HCT116 (cell line): Measurements from ENCODE around the gene CUX1. TPM values are rescaled to one million over a fixed set of nuclear protein-coding genes. Genes with fewer than 3 reads are reported as not detected.

ENCODE experiments used
- ATAC-seq: fragments of 200-7000 bp; cut with Tn5 transposase; 2 replicates; pipeline ENCODE4 v1.9.1; 2020; ENCODE audit warnings: mild to moderate bottlenecking, moderate library complexity
- BruUV-seq: library from RNA; stranded (reverse); fragments of 400-500 nt; replicated peaks from 2 replicates; lab custom pipeline; 2021; lab: Mats Ljungman, UMichigan
- CTCF ChIA-PET: fragments of 300-600 bp; sonication (Branson Sonifier 250); formaldehyde crosslinking; loops from one replicate; lab custom pipeline; 2021; ENCODE audit warnings: antibody characterized with exemption; lab: Charles Lee
- POLR2A ChIA-PET: fragments of 300-600, 350-600 bp; sonication (Branson Sonifier 250); formaldehyde crosslinking; loops from one replicate; lab custom pipeline; 2021; ENCODE audit warnings: antibody characterized with exemption; lab: Charles Lee
- RAD21 ChIA-PET, 2 experiments: fragments of 300-600 bp; sonication (Branson Sonifier 250); formaldehyde crosslinking; loops; one replicate each; lab custom pipeline; 2023; ENCODE audit warnings: low total read pairs in 2 of 2; ENCODE audit not compliant: uncharacterized antibody in 2 of 2, unreplicated experiment in 2 of 2, low non-redundant PET in 1 of 2; lab: Charles Lee
- DNase-seq: peaks from one replicate; pipeline ENCODE4 v3.0.0-alpha.2; 2010; ENCODE audit warnings: low read depth, low spot score
- H2AFZ ChIP-seq: fragments of 200-600 bp; shearing (Covaris generic), sonication (generic); 2 replicates; pipeline ENCODE4 v1.6.1; 2017; ENCODE audit warnings: low read depth, mixed run types, mixed read lengths, antibody characterized with exemption, low read length; ENCODE audit not compliant: poor library complexity, severe bottlenecking
- H3K27ac ChIP-seq: 2 replicates; pipeline ENCODE4 v1.5.1; 2012; ENCODE audit warnings: low read depth, low read length
- H3K27me3 ChIP-seq: fragments of 200-600 bp; sonication (generic); 2 replicates; pipeline ENCODE4 v1.6.1; 2016; ENCODE audit warnings: mixed run types, low read length, mixed read lengths; ENCODE audit not compliant: insufficient read depth
- H3K36me3 ChIP-seq, 2 experiments: fragments of 200-500 bp in 1 of 2; fragments of 200-600 bp in 1 of 2; sonication (Bioruptor generic) in 1 of 2; sonication (generic) in 1 of 2; 2 replicates each; pipeline versions ENCODE4 v1.5.1 to v1.6.1; 2014 to 2016; ENCODE audit warnings: low read length in 2 of 2, inconsistent platforms in 1 of 2, mixed read lengths in 1 of 2, mixed run types in 1 of 2; ENCODE audit not compliant: insufficient read depth in 2 of 2, control insufficient read depth in 1 of 2
- H3K4me1 ChIP-seq, 2 experiments: fragments of 200-600 bp in 1 of 2; sonication (generic) in 1 of 2; 2 replicates each; pipeline versions ENCODE4 v1.5.1 to v1.6.1; 2012 to 2017; ENCODE audit warnings: low read length in 2 of 2, inconsistent platforms in 1 of 2, mild to moderate bottlenecking in 1 of 2, mixed read lengths in 1 of 2, mixed run types in 1 of 2, moderate library complexity in 1 of 2; ENCODE audit not compliant: insufficient read depth in 2 of 2, control insufficient read depth in 1 of 2
- H3K4me2 ChIP-seq: fragments of 200-600 bp; sonication (generic); 2 replicates; pipeline ENCODE4 v1.6.1; 2017; ENCODE audit warnings: mixed run types, low read length, mixed read lengths
- H3K4me3 ChIP-seq, 2 experiments: fragments of 200-600 bp in 1 of 2; sonication (generic) in 1 of 2; replicated peaks in 1 of 2; 2 replicates each; pipeline ENCODE4 v1.5.1; 2011 to 2016; ENCODE audit warnings: low read length in 2 of 2, control low read depth in 1 of 2, low read depth in 1 of 2, mild to moderate bottlenecking in 1 of 2, mixed read lengths in 1 of 2, mixed run types in 1 of 2
- H3K79me2 ChIP-seq: fragments of 200-600 bp; sonication (generic); 2 replicates; pipeline ENCODE4 v1.6.1; 2017; ENCODE audit warnings: mild to moderate bottlenecking, mixed run types, low read length, moderate library complexity, mixed read lengths; ENCODE audit not compliant: insufficient read depth
- H3K9ac ChIP-seq: fragments of 200-600 bp; sonication (generic); 2 replicates; pipeline ENCODE4 v1.6.1; 2016; ENCODE audit warnings: low read length, mixed read lengths
- H3K9me2 ChIP-seq: fragments of 200-600 bp; sonication (generic), shearing (Covaris generic); 2 replicates; pipeline ENCODE4 v1.6.1; 2017; ENCODE audit warnings: mixed run types, mild to moderate bottlenecking, moderate library complexity; ENCODE audit not compliant: insufficient read depth
- H3K9me3 ChIP-seq, 2 experiments: fragments of 200-500 bp in 1 of 2; fragments of 200-600 bp in 1 of 2; sonication (Bioruptor generic) in 1 of 2; sonication (generic) in 1 of 2; 2 replicates each; pipeline ENCODE4 v1.6.1; 2014 to 2017; ENCODE audit warnings: low read length in 2 of 2, mixed read lengths in 2 of 2, inconsistent platforms in 1 of 2, low read depth in 1 of 2, mild to moderate bottlenecking in 1 of 2, mixed run types in 1 of 2, moderate library complexity in 1 of 2; ENCODE audit not compliant: control insufficient read depth in 1 of 2, insufficient read depth in 1 of 2
- H4K20me1 ChIP-seq: fragments of 200-600 bp; sonication (generic), shearing (Covaris generic); 2 replicates; pipeline ENCODE4 v1.6.1; 2017; ENCODE audit warnings: mixed run types, mild to moderate bottlenecking, moderate library complexity; ENCODE audit not compliant: insufficient read depth
- CEBPB ChIP-seq: IDR thresholded peaks from 2 replicates; pipeline ENCODE4 v1.6.1; 2012; ENCODE audit warnings: low read depth
- CTCF ChIP-seq, 3 experiments: fragments of 200-600 bp in 1 of 3; sonication (generic) in 1 of 3; IDR thresholded peaks in 2 of 3; conservative IDR thresholded peaks in 1 of 3; 2 replicates each; pipeline ENCODE4 v1.5.1; 2012 to 2017; ENCODE audit warnings: low read depth in 2 of 3, low read length in 2 of 3, antibody characterized with exemption in 1 of 3, borderline replicate concordance in 1 of 3, control low read depth in 1 of 3, mild to moderate bottlenecking in 1 of 3, mixed read lengths in 1 of 3, mixed run types in 1 of 3, moderate library complexity in 1 of 3; ENCODE audit not compliant: insufficient read depth in 1 of 3
- EZH2 ChIP-seq: fragments of 200-600 bp; sonication (generic); IDR thresholded peaks from 2 replicates; pipeline ENCODE4 v1.6.1; 2017; ENCODE audit warnings: antibody characterized with exemption, mixed run types
- EZH2phosphoT487 ChIP-seq: fragments of 200-600 bp; IDR thresholded peaks from 2 replicates; pipeline ENCODE4 v1.6.1; 2018; ENCODE audit warnings: antibody characterized with exemption, borderline replicate concordance
- FOSL1 ChIP-seq: IDR thresholded peaks from 2 replicates; pipeline ENCODE4 v1.6.1; 2012; ENCODE audit warnings: low read depth
- MAX ChIP-seq: IDR thresholded peaks from 2 replicates; pipeline ENCODE4 v1.6.1; 2012
- POLR2A ChIP-seq: IDR thresholded peaks from 2 replicates; pipeline ENCODE4 v1.7.0; 2011; ENCODE audit warnings: borderline replicate concordance; ENCODE audit not compliant: insufficient read depth, insufficient read length; ENCODE audit errors: extremely low read depth
- RAD21 ChIP-seq: IDR thresholded peaks from 2 replicates; pipeline ENCODE4 v1.6.1; 2012; ENCODE audit warnings: low read depth, mild to moderate bottlenecking
- TCF7L2 ChIP-seq: IDR thresholded peaks from 2 replicates; pipeline ENCODE4 v1.7.0; 2011; ENCODE audit warnings: borderline replicate concordance, inconsistent platforms; ENCODE audit not compliant: insufficient read depth, insufficient read length; ENCODE audit errors: extremely low read depth
- intact Hi-C: fragments of 100-400 bp; cut with micrococcal nuclease; formaldehyde crosslinking; loops from 2 replicates; pipeline ENCODE4 v1.10.0; 2022
- total RNA-seq: library from RNA; stranded (reverse); gene quantifications from one replicate; pipeline ENCODE4 v1.2.1, GENCODE V29; 2021; ENCODE audit not compliant: unreplicated experiment
- TF ChIP-seq, protein P1 (sequence below): IDR thresholded peaks from 2 replicates; pipeline ENCODE4 v1.6.1; 2012; ENCODE audit warnings: low read depth

CUX1 gene
- total RNA-seq, 1 experiment from 2014 or later, result 68.9 TPM

GRCh38 chr7:102055181-102055976 is 238.0 kb downstream of the CUX1 start:
- TF ChIP-seq, protein P1, sequence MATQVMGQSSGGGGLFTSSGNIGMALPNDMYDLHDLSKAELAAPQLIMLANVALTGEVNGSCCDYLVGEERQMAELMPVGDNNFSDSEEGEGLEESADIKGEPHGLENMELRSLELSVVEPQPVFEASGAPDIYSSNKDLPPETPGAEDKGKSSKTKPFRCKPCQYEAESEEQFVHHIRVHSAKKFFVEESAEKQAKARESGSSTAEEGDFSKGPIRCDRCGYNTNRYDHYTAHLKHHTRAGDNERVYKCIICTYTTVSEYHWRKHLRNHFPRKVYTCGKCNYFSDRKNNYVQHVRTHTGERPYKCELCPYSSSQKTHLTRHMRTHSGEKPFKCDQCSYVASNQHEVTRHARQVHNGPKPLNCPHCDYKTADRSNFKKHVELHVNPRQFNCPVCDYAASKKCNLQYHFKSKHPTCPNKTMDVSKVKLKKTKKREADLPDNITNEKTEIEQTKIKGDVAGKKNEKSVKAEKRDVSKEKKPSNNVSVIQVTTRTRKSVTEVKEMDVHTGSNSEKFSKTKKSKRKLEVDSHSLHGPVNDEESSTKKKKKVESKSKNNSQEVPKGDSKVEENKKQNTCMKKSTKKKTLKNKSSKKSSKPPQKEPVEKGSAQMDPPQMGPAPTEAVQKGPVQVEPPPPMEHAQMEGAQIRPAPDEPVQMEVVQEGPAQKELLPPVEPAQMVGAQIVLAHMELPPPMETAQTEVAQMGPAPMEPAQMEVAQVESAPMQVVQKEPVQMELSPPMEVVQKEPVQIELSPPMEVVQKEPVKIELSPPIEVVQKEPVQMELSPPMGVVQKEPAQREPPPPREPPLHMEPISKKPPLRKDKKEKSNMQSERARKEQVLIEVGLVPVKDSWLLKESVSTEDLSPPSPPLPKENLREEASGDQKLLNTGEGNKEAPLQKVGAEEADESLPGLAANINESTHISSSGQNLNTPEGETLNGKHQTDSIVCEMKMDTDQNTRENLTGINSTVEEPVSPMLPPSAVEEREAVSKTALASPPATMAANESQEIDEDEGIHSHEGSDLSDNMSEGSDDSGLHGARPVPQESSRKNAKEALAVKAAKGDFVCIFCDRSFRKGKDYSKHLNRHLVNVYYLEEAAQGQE, result no peak
- TF ChIP-seq POLR2A, result no peak
- TF ChIP-seq FOSL1, result no peak
- no peak for TF ChIP-seq EZH2
- no peak for TF ChIP-seq CTCF (IDR thresholded peaks at IDR 0.05 in 2 of 3, conservative IDR thresholded peaks at IDR 0.05 in 1 of 3; ENCODE audit: borderline replicate concordance in 1 of 3, insufficient read depth in 1 of 3, low read depth in 2 of 3, low read length in 2 of 3)
- no peak for TF ChIP-seq MAX
- no peak for TF ChIP-seq RAD21
- TF ChIP-seq CEBPB, result no peak
- no peak for TF ChIP-seq EZH2phosphoT487
- no peak for TF ChIP-seq TCF7L2
- H4K20me1 ChIP-seq, result no peaks in the 10 kb centered on the region
- H3K9me3 ChIP-seq, result 0 out of 4 replicates have a peak, but pooled peaks cover 3 to 6% of the 10 kb centered on the region in 2 experiments
- CTCF ChIA-PET, result no interaction called here
- intact Hi-C loops, result no loop called here
- no peak for ATAC-seq
- no peaks in the 10 kb centered on the region for H3K9me2 ChIP-seq
- no peak overlapping the region for H3K4me2 ChIP-seq
- no peak overlapping the region for H3K4me3 ChIP-seq
- H3K4me1 ChIP-seq, result peaks cover 7 to 13% of the 10 kb centered on the region in 2 experiments; a peak in 2 of 4 replicates
- no peaks in the 10 kb centered on the region for H3K79me2 ChIP-seq
- BruUV-seq, result no TSS peak
- peaks cover 0 to 6% of the 10 kb centered on the region in 2 experiments; a peak in 1 of 4 replicates for H3K36me3 ChIP-seq
- H3K27me3 ChIP-seq, result no peaks in the 10 kb centered on the region
- H3K9ac ChIP-seq, result no peak overlapping the region
- RAD21 ChIA-PET, result no interaction called here
- no peak for DNase-seq
- no peak overlapping the region for H2AFZ ChIP-seq
- no peak overlapping the region for H3K27ac ChIP-seq
- POLR2A ChIA-PET, result no interaction called here
